Adipose tissue (tissue), 3 donors: Measurements from ENCODE around the gene MYBPC3. TPM values are rescaled to one million over a fixed set of nuclear protein-coding genes. Genes with fewer than 3 reads are reported as not detected.

Experiments
- H3K27ac ChIP-seq: one replicate; pipeline ENCODE4 v1.5.1; 2013; ENCODE audit warnings: low read depth, low read length
- WGBS, 3 donors: extraction: QIAGEN DNeasy Blood & Tissue Kit; methylation state at CpG; one replicate each; pipeline ENCODE4 v1.1.7; 2013; 5-methylcytosine and 5-hydroxymethylcytosine counted together
- polyA plus RNA-seq, 3 donors: library from polyadenylated mRNA; stranded (reverse); fragments of 200-250 nt; gene quantifications; one replicate each; pipeline ENCODE4 v1.2.3, GENCODE V29; 2013
- donor health status: healthy with polysubstance abuse.
- donor health status: Bipolar disorder and iron deficiency.
- donor health status: healthy.

Gene MYBPC3
- polyA plus RNA-seq, 3 donors: 0.07 to 3.1 (median 0.68) TPM

GRCh38 chr11:47366020-47366490 is 13.6 kb upstream of the MYBPC3 start:
- WGBS, 3 donors: 68 to 79% (median 78%) methylated on average over 1 of the region's 1 CpG
- H3K27ac ChIP-seq: no peak overlapping the region

- H3K27ac ChIP-seq: no peak overlapping the region
- WGBS, 3 donors: 77 to 86% (median 79%) methylated on average over 13 of the region's 13 CpGs
Observed at GRCh38 chr11:47361419-47361818, 8.9 kb upstream of the MYBPC3 start.

- no peak overlapping the region for H3K27ac ChIP-seq
- 84 to 93% (median 86%) methylated on average over 15 of the region's 15 CpGs for WGBS, 3 donors
Observed at GRCh38 chr11:47360341-47360740, 7.8 kb upstream of the MYBPC3 start.

- WGBS, 3 donors: 50 to 81% (median 62%) methylated on average over 15 to 17 of the region's 17 CpGs
- H3K27ac ChIP-seq: no peak overlapping the region
Observed at GRCh38 chr11:47359586-47359985, 7.1 kb upstream of the MYBPC3 start.

GRCh38 chr11:47359162-47359561 is 6.7 kb upstream of the MYBPC3 start:
- H3K27ac ChIP-seq: no peak overlapping the region
- WGBS, 3 donors: 67 to 76% (median 68%) methylated on average over 5 to 7 of the region's 7 CpGs

GRCh38 chr11:47358731-47359051 is 6.2 kb upstream of the MYBPC3 start:
- no peak overlapping the region for H3K27ac ChIP-seq
- WGBS, 3 donors: 79 to 85% (median 81%) methylated on average over 14 of the region's 14 CpGs

- H3K27ac ChIP-seq: no peak overlapping the region
- 89 to 91% (median 90%) methylated on average over 6 of the region's 6 CpGs for WGBS, 3 donors
Observed at GRCh38 chr11:47357985-47358730, 5.7 kb upstream of the MYBPC3 start.

GRCh38 chr11:47356998-47357329 is 4.5 kb upstream of the MYBPC3 start:
- no peak overlapping the region for H3K27ac ChIP-seq
- 94 to 98% (median 96%) methylated on average over 1 of the region's 1 CpG for WGBS, 3 donors

GRCh38 chr11:47356129-47356997 is 3.9 kb upstream of the MYBPC3 start:
- H3K27ac ChIP-seq: no peak overlapping the region
- 87 to 98% (median 93%) methylated on average over 9 of the region's 9 CpGs for WGBS, 3 donors

GRCh38 chr11:47355283-47356128 is 3.0 kb upstream of the MYBPC3 start:
- WGBS, 3 donors: 21 to 51% (median 38%) methylated on average over 47 of the region's 47 CpGs
- no peak overlapping the region for H3K27ac ChIP-seq

- 16 to 50% (median 24%) methylated on average over 16 to 32 of the region's 32 CpGs for WGBS, 3 donors
- H3K27ac ChIP-seq: no peak overlapping the region
Observed at GRCh38 chr11:47354913-47355282, 2.4 kb upstream of the MYBPC3 start.

- 90 to 92% (median 90%) methylated on average over 15 of the region's 15 CpGs for WGBS, 3 donors
- no peak overlapping the region for H3K27ac ChIP-seq
Observed at GRCh38 chr11:47353978-47354774, 1.7 kb upstream of the MYBPC3 start.

- WGBS, 3 donors: 44 to 83% (median 79%) methylated on average over 29 of the region's 29 CpGs
Observed at GRCh38 chr11:47351156-47352126, 1.1 kb downstream of the MYBPC3 start.

GRCh38 chr11:47350315-47350714 is 2.2 kb downstream of the MYBPC3 start:
- H3K27ac ChIP-seq: no peak overlapping the region
- WGBS, 3 donors: 85 to 95% (median 86%) methylated on average over 9 of the region's 9 CpGs

More at GRCh38 chr11:47351156-47352126, 1.1 kb downstream of the MYBPC3 start:
- H3K27ac ChIP-seq: no peak overlapping the region

GRCh38 chr11:47349521-47350095 is 2.9 kb downstream of the MYBPC3 start:
- WGBS, 3 donors: 88 to 94% (median 93%) methylated on average over 21 to 23 of the region's 23 CpGs
- no peak overlapping the region for H3K27ac ChIP-seq

- 66 to 77% (median 68%) methylated on average over 8 of the region's 8 CpGs for WGBS, 3 donors
- H3K27ac ChIP-seq: no peak overlapping the region
Observed at GRCh38 chr11:47348859-47349258, 3.6 kb downstream of the MYBPC3 start.
